Activated T-helper 2 cell treated with anti-CD3 and anti-CD28 coated beads, Interferon-gamma antibody, Interleukin-2, Interleukin-4, amounts not matched to agents 10 μg/mL and 5 μg/mL and 100 μg/mL, durations not matched to agents 14 hours and 24 hours and 36 hours (primary cell): Measurements from ENCODE around the gene AK9. TPM values are rescaled to one million over a fixed set of nuclear protein-coding genes. Genes with fewer than 3 reads are reported as not detected.

ENCODE experiments used
- DNase-seq: peaks from one replicate; pipeline ENCODE4 v3.0.0; 2021; ENCODE audit warnings: low spot score
- H3K27ac Mint-ChIP-seq: one replicate; pipeline ENCODE4 v1.8.0; 2021; ENCODE audit warnings: mixed read lengths
- H3K27me3 Mint-ChIP-seq: one replicate; pipeline ENCODE4 v1.8.0; 2021; ENCODE audit warnings: low read depth, mixed read lengths
- H3K36me3 Mint-ChIP-seq: one replicate; pipeline ENCODE4 v1.8.0; 2021; ENCODE audit warnings: low read depth, mixed read lengths
- H3K4me1 Mint-ChIP-seq: one replicate; pipeline ENCODE4 v1.8.0; 2021; ENCODE audit warnings: low read depth, mixed read lengths
- H3K4me3 Mint-ChIP-seq: one replicate; pipeline ENCODE4 v1.8.0; 2021; ENCODE audit warnings: low read depth, mild to moderate bottlenecking, moderate library complexity, mixed read lengths
- H3K9me3 Mint-ChIP-seq: one replicate; pipeline ENCODE4 v1.8.0; 2021; ENCODE audit warnings: mixed read lengths
- intact Hi-C: fragments of 100-400 bp; cut with micrococcal nuclease; formaldehyde crosslinking; loops from one replicate; pipeline ENCODE4 v1.15.1; 2023
- total RNA-seq: library from RNA; stranded (reverse); gene quantifications from 2 replicates; pipeline ENCODE4 v1.2.3, GENCODE V29; 2022

The AK9 gene
- total RNA-seq, 1 donor from 2014 or later: 3.8 TPM

- peaks cover 36% of the 10 kb centered on the region for H3K4me1 Mint-ChIP-seq
- intact Hi-C loops: no loop called here
- no peak overlapping the region for H3K4me3 Mint-ChIP-seq
- H3K27ac Mint-ChIP-seq: no peak overlapping the region
- no peak for DNase-seq
- no peaks in the 10 kb centered on the region for H3K9me3 Mint-ChIP-seq
- H3K27me3 Mint-ChIP-seq: no peaks in the 10 kb centered on the region
- peaks cover 68% of the 10 kb centered on the region for H3K36me3 Mint-ChIP-seq
These were observed 244.5 kb downstream of the AK9 start for GRCh38 chr6:109446541-109446940.

DNA sequence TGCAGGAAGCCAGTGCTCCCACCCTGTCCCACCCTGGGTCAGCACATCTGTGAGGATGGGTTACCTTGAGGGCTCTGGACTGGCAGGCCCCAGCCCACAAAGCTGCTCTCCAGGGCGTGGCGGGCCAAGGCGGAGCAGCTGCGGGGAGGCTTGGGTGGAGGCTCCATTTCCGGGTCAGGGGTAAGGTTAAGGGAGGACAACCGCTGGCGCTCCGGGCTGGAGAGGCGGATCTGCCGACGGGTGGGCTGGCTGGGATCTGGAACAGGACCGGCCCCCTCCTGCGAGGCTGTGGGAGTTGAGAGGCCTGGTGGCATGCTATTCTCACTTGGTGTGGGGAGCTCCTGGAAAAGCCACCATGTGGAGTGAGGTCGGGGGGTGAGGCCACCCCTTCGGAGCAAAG lies 244.9 kb downstream of the AK9 start:
- H3K27me3 Mint-ChIP-seq: no peaks in the 10 kb centered on the region
- H3K4me1 Mint-ChIP-seq: peaks cover 39% of the 10 kb centered on the region
- no peaks in the 10 kb centered on the region for H3K9me3 Mint-ChIP-seq
- peaks cover 72% of the 10 kb centered on the region for H3K36me3 Mint-ChIP-seq
- no peak overlapping the region for H3K4me3 Mint-ChIP-seq
- DNase-seq: no peak
- intact Hi-C loops: no loop called here
- H3K27ac Mint-ChIP-seq: no peak overlapping the region

DNA sequence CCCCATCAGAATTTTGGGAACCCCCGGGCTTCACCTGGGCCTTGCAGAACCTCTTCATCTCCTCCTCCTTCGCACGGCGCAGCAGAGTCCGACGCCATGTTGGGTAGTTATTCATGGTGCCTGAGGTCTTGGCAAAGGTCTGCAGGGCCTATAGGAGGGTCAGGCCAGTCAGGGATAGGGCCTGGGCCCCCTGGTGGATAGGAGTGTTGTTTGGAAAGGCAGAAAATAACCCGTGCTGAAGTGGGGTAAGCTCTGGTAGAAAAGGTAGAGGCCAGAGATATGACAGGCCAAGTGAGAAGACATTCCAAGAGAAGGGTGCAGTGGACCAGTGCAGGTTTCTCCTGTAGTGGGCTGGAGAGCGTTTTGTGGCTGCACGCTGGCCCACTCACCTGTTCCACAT lies 245.6 kb downstream of the AK9 start:
- H3K9me3 Mint-ChIP-seq: no peaks in the 10 kb centered on the region
- H3K27ac Mint-ChIP-seq: peak overlapping the region; percentile 12
- intact Hi-C loops: no loop called here
- no peak overlapping the region for H3K4me3 Mint-ChIP-seq
- DNase-seq: no peak
- peaks cover 33% of the 10 kb centered on the region for H3K4me1 Mint-ChIP-seq
- peaks cover 67% of the 10 kb centered on the region for H3K36me3 Mint-ChIP-seq
- no peaks in the 10 kb centered on the region for H3K27me3 Mint-ChIP-seq

- H3K4me1 Mint-ChIP-seq: peaks cover 22% of the 10 kb centered on the region
- H3K27ac Mint-ChIP-seq: no peak overlapping the region
- DNase-seq: no peak
- no peaks in the 10 kb centered on the region for H3K9me3 Mint-ChIP-seq
- no peaks in the 10 kb centered on the region for H3K27me3 Mint-ChIP-seq
- H3K4me3 Mint-ChIP-seq: no peak overlapping the region
- peaks cover 59% of the 10 kb centered on the region for H3K36me3 Mint-ChIP-seq
- intact Hi-C loops: loop anchor here (5.0 kb wide), 2 partner anchors 39 to 256 kb away; partner anchors contain the start of gene ZBTB24
These were observed 247.5 kb downstream of the AK9 start for GRCh38 chr6:109443425-109443950.

Other genes starting within 250 kb of the AK9 start
- gene MICAL1, start 235.4 kb downstream of the AK9 start, total RNA-seq: 47.8 and 51.8 TPM in 2 replicates
- 17.7 and 18.8 TPM in 2 replicates for gene ZBTB24, start 208.0 kb downstream of the AK9 start, total RNA-seq
- 8.8 and 9.5 TPM in 2 replicates for gene FIG4, start 94 bp upstream of the AK9 start, total RNA-seq